SKM-1 treated with dmso at 0.1 percent for 144 hours (cell line): ENCODE results near the gene NDUFS3.
"Not testable (repeated sequence)": the region's sequence is repeated elsewhere in the genome, so short reads cannot be mapped to it uniquely, and the experiment has no call there.

Source experiments
- DNase-seq: peaks from one replicate; lab custom pipeline; 2025; ENCODE audit not compliant: unreplicated experiment; lab: John Stamatoyannopoulos, UW

The NDUFS3 gene

DNA sequence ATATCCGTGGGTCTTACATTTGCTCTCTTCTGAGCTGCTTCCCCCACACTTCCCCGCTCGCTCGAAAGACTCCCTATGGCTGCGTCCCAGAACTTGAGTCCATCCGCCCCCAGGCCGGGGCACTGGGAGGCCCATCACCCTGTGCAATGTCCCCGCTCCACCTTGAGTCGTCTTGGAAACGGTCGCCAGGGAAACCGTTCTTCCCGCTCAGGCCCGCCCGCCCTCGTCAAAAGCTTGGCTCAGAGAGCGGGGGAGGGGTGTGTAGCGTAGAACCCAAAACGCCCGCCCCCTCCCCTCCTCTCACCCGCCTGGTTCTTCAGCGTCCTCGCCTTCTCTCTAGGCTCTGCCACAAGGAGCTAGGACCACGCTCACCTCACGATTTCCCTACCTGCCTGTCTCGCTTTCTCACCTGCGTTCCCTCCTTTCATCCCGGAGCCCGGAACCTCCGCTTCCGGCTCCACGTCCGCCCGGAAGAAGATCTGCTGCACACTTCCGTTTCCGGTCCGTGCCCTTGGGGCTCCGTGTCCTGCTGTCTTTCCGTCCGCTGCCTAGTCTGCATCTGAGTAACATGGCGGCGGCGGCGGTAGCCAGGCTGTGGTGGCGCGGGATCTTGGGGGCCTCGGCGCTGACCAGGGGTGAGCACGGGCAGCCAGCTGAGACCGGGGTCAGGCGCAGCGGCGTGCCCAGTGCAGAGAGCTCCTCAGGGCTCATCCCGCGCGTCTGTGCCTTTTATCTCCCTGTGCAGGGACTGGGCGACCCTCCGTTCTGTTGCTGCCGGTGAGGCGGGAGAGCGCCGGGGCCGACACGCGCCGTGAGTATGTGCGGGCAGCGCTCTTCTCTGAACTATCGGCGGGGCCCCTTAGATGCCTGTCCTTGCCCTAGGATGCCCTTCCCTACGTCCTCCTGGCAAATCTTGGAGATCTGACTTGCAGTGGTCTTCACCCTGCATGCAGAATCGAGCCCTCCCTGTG is at the start of gene NDUFS3, which contains the start of gene KBTBD4:
Gene NDUFS3, plus strand, starts transcription at position 551 of the 971 bp plus-strand sequence. Its CDS starts 18 bp downstream, at position 569.
Gene KBTBD4, minus strand, starts transcription at position 447 of the 971 bp plus-strand sequence. Its CDS starts 19 bp downstream, at position 428.
- peak; percentile 80 for DNase-seq

DNA sequence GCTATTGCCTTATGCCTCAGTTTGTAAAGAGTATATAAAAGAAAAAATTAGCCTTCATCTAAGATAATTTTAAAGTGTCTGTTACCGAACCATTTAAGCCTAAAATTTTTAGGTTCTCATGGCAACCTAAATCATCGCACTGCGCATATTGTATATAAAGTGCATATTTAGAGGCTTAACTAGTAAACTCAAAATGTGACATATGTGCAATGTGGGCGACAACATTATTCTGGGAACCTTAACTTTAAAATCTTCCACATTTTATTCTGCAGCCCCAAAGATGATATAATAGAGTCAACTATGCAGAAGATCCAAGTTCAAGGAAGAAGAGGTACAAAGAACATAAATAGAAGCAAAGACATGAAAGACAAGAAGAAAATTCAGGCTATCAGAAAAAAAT is 48.9 kb upstream of the NDUFS3 start:
- DNase-seq = no peak

DNA sequence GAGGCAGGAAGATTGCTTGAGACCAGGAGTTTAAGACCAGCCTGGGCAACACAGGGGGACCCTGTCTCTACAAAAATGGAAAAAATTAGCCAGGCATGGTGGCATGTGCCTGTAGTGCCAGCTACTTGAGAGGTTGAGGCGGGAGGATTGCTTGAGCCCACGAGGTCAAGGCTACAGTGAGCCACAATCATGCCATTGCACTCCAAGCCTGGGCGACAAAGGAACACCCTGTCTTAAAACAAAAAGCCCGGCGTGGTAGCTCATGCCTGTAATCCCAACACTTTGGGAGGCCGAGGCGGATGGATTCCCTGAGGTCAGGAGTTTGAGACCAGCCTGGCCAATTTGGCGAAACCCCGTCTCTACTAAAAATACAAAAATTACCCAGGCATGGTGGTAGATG is 48.2 kb upstream of the NDUFS3 start:
- not testable (repeated sequence) for DNase-seq

DNA sequence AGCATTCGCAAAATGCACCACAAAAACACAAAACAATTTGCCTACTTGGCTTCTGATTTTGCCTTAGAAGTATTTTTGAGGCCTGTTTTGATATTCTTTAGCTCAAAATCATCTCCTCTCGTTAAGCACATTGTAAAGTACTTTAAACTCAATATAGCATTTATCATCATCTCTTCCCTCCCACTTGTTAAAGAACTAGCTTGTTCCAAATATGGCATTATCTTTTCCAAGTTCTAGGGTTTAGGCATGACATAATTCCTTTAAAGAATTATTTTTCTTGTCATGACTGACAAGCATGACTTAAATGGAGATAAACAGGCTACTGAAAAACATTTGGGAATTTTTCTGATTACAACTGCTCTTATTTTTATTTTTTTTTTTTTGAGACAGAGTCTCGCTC is 47.2 kb upstream of the NDUFS3 start:
- DNase-seq = no peak

DNA sequence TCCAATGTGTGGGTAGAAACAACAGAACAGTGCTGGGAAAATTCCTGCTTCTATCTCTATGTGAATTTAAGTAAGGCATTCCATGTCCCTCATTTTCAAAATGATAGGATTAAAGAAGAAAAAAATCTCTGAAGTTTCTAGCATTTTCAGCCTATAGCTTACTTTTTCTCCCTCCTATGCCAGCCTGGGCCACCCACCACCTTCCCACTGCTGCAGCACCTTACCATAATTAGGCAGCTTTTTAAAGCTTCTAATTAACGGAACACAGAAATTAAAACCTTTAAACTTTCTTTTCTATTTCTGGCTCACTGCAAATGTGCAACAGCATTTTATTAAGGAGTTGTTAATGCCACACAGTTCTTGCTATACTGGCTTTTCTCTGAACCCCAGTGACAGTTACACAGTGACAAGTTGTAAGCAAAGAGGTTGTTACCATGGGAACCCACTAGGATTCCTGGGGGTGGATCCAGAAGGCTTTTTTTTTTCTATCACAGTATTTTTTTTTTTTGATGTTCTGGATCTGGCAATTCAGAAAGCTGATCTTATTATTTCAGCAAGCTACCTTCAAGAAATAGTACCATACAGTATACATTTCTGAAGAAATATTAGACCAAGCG is 46.2 kb upstream of the NDUFS3 start:
- no peak for DNase-seq

DNA sequence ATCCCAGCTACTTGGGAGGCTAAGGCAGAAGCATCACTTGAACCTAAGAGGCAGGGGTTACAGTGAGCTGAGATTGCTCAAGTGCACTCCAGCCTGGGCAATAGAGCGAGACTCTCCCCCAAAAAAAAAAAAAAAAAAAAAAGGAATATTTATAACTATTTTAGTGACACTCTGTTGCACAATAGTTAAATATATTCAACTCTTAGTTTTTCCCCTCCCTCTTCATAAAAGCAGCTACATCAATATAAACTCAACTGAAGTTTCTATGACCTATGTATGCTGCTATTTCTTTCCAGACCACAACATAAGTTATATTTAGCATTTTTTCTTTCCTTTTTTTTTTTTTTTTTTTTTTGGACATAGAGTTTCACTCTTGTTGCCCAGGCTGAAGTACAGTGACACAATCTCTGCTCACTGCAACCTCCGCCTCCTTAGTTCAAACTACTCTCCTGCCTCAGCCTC is 45.2 kb upstream of the NDUFS3 start:
- no peak for DNase-seq

DNA sequence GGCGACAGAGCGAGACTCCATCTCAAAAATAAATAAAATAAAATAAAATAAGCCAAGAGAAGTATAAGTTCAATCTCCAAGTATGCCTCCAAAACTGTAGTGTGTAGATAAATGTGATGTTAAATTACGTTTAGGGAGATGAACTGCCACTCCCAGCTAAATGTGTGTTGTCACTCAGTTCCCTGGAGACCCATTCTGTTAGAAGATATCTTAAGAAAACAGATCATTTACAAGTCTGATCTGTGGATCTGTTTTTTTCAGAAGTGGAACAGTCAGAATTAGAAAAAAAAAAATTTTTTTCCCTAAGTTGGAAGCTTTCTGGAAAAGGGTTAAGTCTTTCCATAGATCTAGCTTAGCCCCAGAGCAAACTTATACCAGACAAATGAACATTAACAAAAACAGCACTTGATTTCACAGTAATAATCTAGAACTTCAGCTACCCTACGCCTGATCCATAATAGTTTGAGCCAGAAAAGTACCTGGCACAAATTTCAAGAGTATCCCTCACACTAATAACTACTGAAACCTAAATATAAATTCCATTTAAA is 44.1 kb upstream of the NDUFS3 start:
- no peak for DNase-seq

DNA sequence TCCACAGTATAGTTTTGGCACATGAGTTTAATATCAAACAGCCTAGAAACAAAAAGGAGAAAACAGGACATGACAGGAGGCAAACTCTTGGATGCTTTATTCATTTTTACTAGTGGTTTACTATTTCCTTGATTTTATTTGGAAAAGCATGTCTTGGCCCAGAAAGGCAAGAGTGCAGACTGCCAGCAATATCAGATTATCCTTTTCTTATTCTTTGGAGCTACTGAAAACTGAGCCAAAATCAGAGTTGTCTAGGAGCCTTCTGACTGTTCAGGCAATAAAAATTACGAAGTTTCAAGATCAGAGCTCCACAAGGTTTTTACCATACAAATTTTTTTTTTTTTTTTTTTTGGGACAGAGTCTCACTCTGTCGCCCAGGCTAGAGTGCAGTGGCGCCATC is 42.0 kb upstream of the NDUFS3 start:
- DNase-seq = no peak

DNA sequence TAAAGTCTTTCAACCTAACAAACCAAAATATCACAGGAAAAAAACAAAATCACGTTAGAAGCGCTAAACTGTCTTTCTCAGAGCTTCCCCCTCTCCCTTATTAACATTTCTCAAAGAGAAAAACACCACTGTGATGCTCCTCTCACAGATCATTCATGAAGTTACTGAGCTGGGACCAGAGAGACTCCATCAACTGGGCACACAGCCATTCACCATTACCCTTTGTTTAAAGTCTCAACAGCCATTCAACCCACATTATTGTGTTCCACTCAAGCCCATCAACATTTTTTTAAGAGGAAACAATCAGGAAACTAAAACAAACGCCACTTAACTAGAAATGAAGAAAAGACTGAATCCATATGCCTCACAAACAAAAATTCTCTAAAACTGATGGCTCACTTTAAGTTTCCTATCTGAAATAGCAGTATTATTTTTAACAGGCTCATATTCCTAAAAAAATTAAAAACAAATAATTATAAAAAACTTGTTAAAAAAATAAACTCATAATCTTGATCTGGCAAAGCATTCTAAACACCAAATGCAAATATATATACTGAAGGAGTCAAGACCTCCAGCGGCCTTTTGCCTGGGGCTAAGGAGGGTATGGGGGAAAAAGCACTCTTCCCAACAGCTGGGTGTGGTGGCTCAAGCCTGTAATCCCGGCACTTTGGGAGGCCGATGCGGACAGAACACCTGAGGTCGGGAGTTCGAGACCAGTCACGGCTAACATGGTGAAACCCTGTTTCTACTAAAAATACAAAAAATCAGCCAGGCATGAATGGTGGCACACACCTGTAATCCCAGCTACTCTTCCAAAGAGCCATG is 39.9 kb upstream of the NDUFS3 start:
- no peak for DNase-seq

DNA sequence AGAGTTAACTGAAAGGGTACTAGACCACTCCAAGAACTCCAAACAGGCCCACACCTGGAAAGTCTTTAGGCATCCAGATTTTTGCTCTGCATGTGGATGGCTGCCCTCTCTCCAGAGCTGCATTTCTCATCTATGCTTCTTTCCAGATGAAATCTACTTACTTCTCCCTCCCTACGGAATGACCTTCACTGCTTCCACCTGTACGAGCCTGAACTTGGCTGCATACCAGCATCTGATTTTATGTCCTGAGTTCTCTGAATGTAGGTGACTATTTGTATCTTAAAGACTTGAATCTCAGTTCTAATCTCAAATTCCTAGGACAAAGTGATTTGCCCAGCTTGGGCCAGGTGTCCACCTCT is 39.2 kb upstream of the NDUFS3 start:
- DNase-seq = no peak

DNA sequence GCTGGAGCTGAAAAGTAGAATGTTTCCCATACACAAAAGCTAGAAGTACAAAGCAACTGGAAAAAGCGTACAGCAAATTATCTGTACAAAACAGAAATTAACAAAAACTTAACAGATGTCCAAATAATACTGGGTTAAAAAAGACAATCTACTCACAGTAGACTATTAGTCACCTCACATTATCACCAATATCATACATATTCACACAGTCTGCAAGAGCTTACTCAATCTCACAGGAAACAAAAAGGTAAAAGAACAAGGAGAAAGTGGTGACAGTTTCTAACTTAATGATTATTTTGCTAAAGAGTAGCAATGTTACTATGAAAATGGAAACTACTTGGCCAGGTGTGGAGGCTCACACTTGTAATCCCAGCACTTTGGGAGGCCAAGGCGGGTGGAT is 37.8 kb upstream of the NDUFS3 start:
- no peak for DNase-seq

DNA sequence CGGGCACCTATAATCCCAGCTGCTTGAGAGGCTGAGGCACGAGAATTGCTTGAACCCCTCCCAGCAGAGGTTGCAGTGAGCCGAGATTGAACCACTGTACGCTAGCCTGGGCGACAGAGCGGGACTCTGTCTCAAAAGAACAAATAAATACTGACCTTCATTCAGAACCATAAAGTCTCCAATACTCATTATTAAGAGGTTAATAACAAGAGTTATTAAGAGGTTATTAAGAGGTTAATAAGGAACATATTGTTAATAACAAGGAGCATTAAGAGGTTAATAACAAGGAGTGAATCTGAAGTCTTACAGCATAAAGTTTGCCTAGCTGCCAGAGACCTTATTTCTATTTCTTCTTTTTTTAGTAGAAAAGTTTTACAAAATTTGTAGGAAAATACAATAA is 33.6 kb upstream of the NDUFS3 start:
- DNase-seq = no peak

DNA sequence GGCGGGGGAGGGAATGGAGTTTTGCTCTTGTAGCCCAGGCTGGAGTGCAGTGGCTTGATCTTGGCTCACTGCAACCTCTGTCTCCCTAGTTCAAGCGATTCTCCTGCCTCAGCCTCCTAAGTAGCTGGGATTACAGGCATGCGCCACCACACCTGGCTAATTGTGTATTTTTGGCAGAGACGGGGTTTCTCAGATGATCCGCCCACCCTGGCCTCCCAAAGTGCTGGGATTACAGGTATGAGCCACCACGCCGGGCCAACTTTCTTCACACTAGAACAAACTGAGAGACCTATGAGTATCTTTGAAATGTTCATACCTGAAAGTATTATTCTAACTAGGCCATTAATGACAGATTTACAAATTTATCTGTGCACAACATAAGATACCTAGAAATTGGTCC is 32.6 kb upstream of the NDUFS3 start:
- DNase-seq = not testable (repeated sequence)

DNA sequence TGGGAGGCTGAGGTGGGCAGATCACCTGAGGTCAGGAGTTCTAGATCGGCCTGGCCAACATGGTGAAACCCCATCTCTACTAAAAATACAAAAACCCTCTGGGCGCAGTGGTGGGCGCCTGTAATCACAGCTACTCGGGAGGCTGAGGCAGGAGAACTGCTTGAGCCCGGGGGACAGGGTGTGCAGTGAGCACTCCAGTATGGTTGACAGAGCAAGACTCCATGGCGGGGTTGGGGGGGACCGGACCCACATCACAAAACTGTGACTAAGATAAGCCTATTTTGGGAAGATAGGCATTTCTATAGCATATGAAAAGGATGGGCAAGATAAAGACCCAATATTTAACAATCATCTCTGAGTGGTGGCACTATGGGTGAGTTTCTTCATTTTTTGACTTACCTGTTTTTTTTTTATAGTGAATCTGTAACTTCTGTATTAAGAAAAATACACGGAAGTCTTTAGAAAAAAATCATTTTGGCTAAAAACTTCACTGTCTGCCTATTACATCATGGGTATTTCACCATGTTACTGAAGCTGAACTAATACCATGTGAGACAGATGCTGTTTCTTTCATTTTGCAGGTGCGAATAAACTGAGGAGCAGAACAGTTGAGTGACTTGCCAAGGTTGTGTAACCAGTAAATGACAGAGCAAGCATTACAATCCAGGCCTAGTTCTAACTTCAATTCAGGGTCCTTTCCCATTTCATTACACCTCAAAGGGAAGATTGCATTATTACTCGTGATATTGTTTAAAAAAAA is 28.4 kb upstream of the NDUFS3 start:
- no peak for DNase-seq

DNA sequence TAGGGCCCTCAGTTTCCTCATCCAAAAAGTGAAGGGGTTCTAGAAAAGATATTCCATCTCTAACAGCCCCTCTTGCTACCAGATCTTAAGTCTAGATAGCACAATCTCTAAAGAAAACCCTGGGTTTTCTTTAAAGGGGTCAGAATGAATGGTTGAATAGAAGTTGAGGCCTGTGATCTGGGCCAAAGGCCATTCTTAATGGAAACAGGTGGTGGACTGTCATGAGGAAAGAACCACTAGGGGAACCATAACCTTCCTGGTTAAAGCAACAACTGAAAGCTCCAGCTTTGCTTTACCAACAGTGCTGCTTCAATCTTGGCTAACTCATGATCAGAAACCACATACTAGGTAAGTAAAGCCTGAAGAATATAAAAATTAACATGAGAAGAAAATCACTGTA is 27.8 kb upstream of the NDUFS3 start:
- no peak for DNase-seq

DNA sequence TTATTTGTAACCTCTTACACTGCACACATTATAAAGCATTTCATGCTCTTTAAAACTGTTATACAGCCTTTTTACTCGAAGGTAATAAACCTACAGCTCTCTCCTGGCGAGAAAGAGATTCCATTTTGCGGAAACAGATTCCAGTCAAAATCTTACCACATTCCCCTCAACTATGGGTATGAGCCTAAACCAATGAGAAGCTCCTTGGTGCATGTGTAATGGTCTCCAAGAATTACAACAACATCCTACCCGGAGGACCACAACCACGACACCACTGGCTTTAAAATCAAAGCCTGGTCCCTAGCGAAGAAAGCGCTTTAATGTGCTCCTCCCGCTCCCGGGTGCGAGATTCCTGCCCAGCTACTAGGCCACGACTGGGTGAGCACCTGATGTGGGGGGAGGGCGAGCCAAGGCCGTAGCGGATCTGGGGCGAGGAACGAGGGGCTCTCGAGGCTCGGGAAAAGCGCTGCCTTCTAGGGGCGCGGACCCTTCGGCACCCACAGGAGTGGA is 26.8 kb upstream of the NDUFS3 start:
- DNase-seq = no peak

DNA sequence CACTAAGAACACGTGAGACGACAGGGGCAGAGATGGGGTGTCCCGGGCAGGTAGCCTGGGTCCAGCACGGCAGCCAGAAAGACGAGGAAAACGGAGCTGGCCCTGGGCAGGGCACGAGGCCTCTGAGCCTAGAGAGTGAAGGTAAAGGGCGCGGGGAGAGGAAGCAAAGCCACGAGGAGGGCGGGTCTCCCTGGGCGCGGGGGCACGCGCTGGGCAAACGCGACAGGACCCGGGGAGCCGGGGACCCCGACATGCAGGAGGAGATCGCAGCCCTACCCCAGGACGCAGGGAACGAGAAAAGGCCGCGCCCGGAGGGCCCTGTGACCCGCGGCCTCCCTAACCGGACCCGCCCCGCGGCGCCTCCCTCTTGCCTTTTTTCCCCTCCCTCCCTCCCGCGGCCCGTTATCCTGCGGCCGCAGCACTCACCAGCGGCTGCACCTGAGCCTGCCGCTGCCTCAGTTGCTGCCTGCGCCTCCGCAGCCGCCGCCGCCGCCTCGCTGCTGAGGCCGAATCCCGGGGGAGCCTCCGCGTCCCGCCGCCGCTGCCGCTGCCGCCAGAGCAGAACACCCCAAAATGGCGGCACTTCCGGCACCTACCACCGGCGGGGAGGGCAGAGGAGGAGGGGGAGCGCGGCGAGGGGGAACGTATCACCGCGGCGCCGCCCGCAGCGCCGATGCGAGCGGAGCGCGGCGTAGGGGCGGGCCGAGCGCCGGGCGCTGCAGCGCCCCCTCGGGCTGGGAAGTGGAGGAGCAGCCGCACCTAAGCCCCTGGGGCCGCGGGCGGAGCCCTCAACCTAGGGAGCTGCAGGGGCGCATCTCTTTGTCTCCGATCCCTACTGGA is 26.1 kb upstream of the NDUFS3 start, which contains the start of gene CELF1:
Gene CELF1, minus strand, starts transcription at position 567 of the 840 bp plus-strand sequence. CDS start 53,609 bp downstream, outside the sequence.
- DNase-seq = peak; percentile 86

DNA sequence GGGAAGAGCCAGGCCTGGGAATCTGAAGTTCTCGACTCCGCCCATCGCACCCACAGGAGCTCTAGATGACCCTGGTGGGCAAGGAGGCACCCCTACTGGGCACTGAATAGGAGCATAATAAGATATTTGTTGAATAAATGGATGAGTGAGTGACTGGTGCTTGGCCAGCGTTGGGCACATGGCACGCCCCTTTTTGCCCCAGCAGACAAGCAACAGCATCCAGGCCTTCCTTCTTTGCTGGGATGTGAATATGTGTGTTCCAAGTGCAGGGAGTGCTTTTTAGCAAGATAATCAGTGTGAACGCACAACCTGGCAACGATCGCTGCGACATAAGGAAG is 25.5 kb upstream of the NDUFS3 start:
- DNase-seq = no peak

DNA sequence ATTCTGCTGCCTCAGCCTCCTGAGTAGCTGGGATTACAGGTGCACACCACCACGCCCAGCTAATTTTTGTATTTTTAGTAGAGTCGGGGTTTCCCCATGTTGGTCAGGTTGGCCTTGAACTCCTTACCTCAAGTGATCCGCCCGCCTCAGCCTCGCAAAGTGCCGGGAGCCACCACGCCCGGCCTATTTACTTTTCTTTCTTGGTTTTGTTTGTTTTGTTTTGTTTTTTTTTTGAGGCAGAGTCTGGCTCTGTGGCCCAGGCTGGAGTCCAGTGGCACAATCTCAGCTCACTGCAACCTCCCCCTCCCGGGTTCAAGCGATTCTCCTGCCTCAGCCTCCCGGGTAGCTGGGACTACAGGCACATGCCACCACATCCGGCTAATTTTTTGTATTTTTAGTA is 21.9 kb upstream of the NDUFS3 start:
- DNase-seq = not testable (repeated sequence)
